Esophagus muscularis mucosa (tissue), 4 donors: ENCODE results near the gene SIRPD.

Source experiments
- EP300 ChIP-seq: sonication (generic); formaldehyde crosslinking; IDR thresholded peaks from one replicate; pipeline ENCODE4 v1.6.1; 2017; ENCODE audit warnings: antibody characterized with exemption
- POLR2A ChIP-seq: fragments of 450-650 bp; IDR thresholded peaks from one replicate; pipeline ENCODE4 v1.6.1; 2017; ENCODE audit warnings: antibody characterized with exemption, moderate library complexity, mild to moderate bottlenecking, low read depth
- POLR2AphosphoS5 ChIP-seq, 2 donors: sonication (generic); formaldehyde crosslinking; IDR thresholded peaks; one replicate each; pipeline ENCODE4 v1.6.1; 2017; ENCODE audit warnings: antibody characterized with exemption in 2 of 2
- TF ChIP-seq, protein P1 (sequence below), 3 experiments: fragments of 200-600 bp in 2 of 3; fragments of 450-650 bp in 1 of 3; sonication (generic) in 2 of 3; IDR thresholded peaks; one replicate each; pipeline ENCODE4 v1.5.1; 2017 to 2019; ENCODE audit warnings: antibody characterized with exemption in 3 of 3, mild to moderate bottlenecking in 2 of 3, moderate library complexity in 1 of 3

- TF ChIP-seq, protein P1, sequence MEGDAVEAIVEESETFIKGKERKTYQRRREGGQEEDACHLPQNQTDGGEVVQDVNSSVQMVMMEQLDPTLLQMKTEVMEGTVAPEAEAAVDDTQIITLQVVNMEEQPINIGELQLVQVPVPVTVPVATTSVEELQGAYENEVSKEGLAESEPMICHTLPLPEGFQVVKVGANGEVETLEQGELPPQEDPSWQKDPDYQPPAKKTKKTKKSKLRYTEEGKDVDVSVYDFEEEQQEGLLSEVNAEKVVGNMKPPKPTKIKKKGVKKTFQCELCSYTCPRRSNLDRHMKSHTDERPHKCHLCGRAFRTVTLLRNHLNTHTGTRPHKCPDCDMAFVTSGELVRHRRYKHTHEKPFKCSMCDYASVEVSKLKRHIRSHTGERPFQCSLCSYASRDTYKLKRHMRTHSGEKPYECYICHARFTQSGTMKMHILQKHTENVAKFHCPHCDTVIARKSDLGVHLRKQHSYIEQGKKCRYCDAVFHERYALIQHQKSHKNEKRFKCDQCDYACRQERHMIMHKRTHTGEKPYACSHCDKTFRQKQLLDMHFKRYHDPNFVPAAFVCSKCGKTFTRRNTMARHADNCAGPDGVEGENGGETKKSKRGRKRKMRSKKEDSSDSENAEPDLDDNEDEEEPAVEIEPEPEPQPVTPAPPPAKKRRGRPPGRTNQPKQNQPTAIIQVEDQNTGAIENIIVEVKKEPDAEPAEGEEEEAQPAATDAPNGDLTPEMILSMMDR (IDR thresholded peaks at IDR 0.05), result no peak
- TF ChIP-seq POLR2AphosphoS5 (IDR thresholded peaks at IDR 0.05) (no peak), EP300 (no peak), POLR2A (no peak)
Measured at GRCh38 chr20:1517010-1517409, 40.5 kb downstream of the SIRPD start.
